ENCODE data around the gene KNSTRN. TPM values are rescaled to one million over a fixed set of nuclear protein-coding genes. Genes with fewer than 3 reads are reported as not detected.

Gene KNSTRN
- total and polyA plus RNA-seq, 2 of the 13 experiments (the other 11 are each of a cell fraction or from before 2014, with no cell fraction given) = 20.3 to 62.3 TPM

DNA sequence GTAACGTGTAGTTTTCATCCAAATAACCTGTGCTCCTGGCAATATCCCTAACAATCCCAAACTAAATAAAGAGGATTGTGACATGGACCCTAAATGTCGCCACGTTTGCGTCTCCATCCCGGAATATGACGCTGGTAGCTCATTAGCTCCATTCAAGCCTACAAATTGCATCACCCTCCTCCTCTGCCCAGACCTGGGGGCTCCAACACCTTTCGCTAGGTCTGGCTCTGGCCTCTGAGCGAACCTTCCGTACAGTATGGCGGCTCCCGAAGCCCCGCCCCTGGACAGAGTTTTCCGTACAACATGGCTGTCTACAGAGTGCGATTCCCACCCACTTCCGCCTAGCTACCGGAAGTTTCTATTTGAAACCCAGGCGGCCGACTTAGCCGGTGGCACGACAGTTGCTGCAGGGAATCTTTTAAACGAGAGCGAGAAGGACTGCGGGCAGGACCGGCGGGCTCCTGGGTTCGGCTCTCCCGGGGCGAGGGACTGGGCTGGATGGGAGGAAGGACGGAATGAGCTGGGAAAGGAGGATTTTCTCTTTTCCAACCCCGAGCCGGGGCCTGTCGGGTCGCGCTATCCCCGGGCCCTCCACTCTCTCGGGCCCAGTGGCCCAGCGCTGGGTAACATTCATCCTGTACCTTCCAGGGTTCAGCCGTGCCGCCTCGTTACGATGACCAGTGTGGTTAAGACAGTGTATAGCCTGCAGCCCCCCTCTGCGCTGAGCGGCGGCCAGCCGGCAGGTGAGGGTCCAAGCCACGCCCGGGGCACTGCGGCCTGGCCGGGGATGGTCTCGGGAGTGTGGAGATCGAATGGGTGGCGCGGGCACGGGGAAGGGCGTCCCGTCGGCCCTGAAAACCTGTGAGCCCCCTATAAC is at the start of gene KNSTRN (continued):
- TF ChIP-seq, protein P1, sequence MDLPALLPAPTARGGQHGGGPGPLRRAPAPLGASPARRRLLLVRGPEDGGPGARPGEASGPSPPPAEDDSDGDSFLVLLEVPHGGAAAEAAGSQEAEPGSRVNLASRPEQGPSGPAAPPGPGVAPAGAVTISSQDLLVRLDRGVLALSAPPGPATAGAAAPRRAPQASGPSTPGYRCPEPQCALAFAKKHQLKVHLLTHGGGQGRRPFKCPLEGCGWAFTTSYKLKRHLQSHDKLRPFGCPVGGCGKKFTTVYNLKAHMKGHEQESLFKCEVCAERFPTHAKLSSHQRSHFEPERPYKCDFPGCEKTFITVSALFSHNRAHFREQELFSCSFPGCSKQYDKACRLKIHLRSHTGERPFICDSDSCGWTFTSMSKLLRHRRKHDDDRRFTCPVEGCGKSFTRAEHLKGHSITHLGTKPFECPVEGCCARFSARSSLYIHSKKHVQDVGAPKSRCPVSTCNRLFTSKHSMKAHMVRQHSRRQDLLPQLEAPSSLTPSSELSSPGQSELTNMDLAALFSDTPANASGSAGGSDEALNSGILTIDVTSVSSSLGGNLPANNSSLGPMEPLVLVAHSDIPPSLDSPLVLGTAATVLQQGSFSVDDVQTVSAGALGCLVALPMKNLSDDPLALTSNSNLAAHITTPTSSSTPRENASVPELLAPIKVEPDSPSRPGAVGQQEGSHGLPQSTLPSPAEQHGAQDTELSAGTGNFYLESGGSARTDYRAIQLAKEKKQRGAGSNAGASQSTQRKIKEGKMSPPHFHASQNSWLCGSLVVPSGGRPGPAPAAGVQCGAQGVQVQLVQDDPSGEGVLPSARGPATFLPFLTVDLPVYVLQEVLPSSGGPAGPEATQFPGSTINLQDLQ (CRISPR knock-in tag; IDR thresholded peaks at IDR 0.05) = no peak; the same call in 1 of the 2 replicates
- TF ChIP-seq ZNF451 (CRISPR knock-in tag; IDR thresholded peaks at IDR 0.05) = no peak
- TF ChIP-seq, protein P2, sequence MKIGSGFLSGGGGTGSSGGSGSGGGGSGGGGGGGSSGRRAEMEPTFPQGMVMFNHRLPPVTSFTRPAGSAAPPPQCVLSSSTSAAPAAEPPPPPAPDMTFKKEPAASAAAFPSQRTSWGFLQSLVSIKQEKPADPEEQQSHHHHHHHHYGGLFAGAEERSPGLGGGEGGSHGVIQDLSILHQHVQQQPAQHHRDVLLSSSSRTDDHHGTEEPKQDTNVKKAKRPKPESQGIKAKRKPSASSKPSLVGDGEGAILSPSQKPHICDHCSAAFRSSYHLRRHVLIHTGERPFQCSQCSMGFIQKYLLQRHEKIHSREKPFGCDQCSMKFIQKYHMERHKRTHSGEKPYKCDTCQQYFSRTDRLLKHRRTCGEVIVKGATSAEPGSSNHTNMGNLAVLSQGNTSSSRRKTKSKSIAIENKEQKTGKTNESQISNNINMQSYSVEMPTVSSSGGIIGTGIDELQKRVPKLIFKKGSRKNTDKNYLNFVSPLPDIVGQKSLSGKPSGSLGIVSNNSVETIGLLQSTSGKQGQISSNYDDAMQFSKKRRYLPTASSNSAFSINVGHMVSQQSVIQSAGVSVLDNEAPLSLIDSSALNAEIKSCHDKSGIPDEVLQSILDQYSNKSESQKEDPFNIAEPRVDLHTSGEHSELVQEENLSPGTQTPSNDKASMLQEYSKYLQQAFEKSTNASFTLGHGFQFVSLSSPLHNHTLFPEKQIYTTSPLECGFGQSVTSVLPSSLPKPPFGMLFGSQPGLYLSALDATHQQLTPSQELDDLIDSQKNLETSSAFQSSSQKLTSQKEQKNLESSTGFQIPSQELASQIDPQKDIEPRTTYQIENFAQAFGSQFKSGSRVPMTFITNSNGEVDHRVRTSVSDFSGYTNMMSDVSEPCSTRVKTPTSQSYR (CRISPR knock-in tag; IDR thresholded peaks at IDR 0.05; ENCODE audit: borderline replicate concordance) = no peak
- TF ChIP-seq RFXAP (CRISPR knock-in tag; IDR thresholded peaks at IDR 0.05; ENCODE audit: borderline replicate concordance) = peak; percentile 39; the same call in 1 of the 2 replicates
- no peak for TF ChIP-seq KDM6A (CRISPR knock-in tag; IDR thresholded peaks at IDR 0.05; ENCODE audit: low read depth)
- TF ChIP-seq, protein P3, sequence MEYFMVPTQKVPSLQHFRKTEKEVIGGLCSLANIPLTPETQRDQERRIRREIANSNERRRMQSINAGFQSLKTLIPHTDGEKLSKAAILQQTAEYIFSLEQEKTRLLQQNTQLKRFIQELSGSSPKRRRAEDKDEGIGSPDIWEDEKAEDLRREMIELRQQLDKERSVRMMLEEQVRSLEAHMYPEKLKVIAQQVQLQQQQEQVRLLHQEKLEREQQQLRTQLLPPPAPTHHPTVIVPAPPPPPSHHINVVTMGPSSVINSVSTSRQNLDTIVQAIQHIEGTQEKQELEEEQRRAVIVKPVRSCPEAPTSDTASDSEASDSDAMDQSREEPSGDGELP (IDR thresholded peaks at IDR 0.05; ENCODE audit: borderline replicate concordance, low read depth) = no peak
- TF ChIP-seq ZNF138 (CRISPR knock-in tag; IDR thresholded peaks at IDR 0.05; ENCODE audit: low read depth) = no peak
- no peak for TF ChIP-seq ZNF460 (CRISPR knock-in tag; IDR thresholded peaks at IDR 0.05; ENCODE audit: borderline replicate concordance)
- no peak for TF ChIP-seq TOE1 (CRISPR knock-in tag; IDR thresholded peaks at IDR 0.05)
- no peak for TF ChIP-seq ZSCAN12 (CRISPR knock-in tag; IDR thresholded peaks at IDR 0.05)
- TF ChIP-seq TGIF2 (CRISPR knock-in tag; IDR thresholded peaks at IDR 0.05) = 0 out of 2 replicates have a peak, but pooled peaks have one; percentile 26
- no peak for TF ChIP-seq ZMYM2 (CRISPR knock-in tag; IDR thresholded peaks at IDR 0.05)
- no peak for TF ChIP-seq DPF2 (CRISPR knock-in tag; IDR thresholded peaks at IDR 0.05; ENCODE audit: borderline replicate concordance, low read depth)
- TF ChIP-seq, protein P4, sequence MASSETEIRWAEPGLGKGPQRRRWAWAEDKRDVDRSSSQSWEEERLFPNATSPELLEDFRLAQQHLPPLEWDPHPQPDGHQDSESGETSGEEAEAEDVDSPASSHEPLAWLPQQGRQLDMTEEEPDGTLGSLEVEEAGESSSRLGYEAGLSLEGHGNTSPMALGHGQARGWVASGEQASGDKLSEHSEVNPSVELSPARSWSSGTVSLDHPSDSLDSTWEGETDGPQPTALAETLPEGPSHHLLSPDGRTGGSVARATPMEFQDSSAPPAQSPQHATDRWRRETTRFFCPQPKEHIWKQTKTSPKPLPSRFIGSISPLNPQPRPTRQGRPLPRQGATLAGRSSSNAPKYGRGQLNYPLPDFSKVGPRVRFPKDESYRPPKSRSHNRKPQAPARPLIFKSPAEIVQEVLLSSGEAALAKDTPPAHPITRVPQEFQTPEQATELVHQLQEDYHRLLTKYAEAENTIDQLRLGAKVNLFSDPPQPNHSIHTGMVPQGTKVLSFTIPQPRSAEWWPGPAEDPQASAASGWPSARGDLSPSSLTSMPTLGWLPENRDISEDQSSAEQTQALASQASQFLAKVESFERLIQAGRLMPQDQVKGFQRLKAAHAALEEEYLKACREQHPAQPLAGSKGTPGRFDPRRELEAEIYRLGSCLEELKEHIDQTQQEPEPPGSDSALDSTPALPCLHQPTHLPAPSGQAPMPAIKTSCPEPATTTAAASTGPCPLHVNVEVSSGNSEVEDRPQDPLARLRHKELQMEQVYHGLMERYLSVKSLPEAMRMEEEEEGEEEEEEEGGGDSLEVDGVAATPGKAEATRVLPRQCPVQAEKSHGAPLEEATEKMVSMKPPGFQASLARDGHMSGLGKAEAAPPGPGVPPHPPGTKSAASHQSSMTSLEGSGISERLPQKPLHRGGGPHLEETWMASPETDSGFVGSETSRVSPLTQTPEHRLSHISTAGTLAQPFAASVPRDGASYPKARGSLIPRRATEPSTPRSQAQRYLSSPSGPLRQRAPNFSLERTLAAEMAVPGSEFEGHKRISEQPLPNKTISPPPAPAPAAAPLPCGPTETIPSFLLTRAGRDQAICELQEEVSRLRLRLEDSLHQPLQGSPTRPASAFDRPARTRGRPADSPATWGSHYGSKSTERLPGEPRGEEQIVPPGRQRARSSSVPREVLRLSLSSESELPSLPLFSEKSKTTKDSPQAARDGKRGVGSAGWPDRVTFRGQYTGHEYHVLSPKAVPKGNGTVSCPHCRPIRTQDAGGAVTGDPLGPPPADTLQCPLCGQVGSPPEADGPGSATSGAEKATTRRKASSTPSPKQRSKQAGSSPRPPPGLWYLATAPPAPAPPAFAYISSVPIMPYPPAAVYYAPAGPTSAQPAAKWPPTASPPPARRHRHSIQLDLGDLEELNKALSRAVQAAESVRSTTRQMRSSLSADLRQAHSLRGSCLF (CRISPR knock-in tag; IDR thresholded peaks at IDR 0.05; ENCODE audit: borderline replicate concordance) = no peak
- TF ChIP-seq ZNF260 (CRISPR knock-in tag; IDR thresholded peaks at IDR 0.05; ENCODE audit: borderline replicate concordance, low read depth) = no peak
- TF ChIP-seq ZNF337 (CRISPR knock-in tag; IDR thresholded peaks at IDR 0.05; ENCODE audit: borderline replicate concordance, low read depth) = no peak
- no peak for TF ChIP-seq SP140L (CRISPR knock-in tag; IDR thresholded peaks at IDR 0.05; ENCODE audit: borderline replicate concordance)
